Heart right ventricle (tissue), 16 donors: Measurements from ENCODE around the gene PKP1. TPM values are rescaled to one million over a fixed set of nuclear protein-coding genes. Genes with fewer than 3 reads are reported as not detected.
A peak's percentile ranks its signal among the peaks of the same experiment; 100 is the strongest.

Experiments used
- ATAC-seq, 8 donors: fragments of 200-7000 bp; cut with Tn5 transposase; one replicate each; pipeline ENCODE4 v1.9.1; 2020; ENCODE audit warnings: mild to moderate bottlenecking in 8 of 8, moderate library complexity in 8 of 8, moderate number of reproducible peaks in 1 of 8
- DNase-seq, 2 donors: peaks; one replicate each; pipeline ENCODE4 v3.0.0-alpha.2; 2020
- H3K27ac ChIP-seq, 10 donors: fragments of 200-600 bp; sonication (generic) in 2 of 10; one replicate each; pipeline versions ENCODE4 v1.5.0 to v1.8.0; 2020 to 2022; ENCODE audit warnings: mild to moderate bottlenecking in 3 of 10
- H3K27me3 ChIP-seq, 7 donors: fragments of 200-600 bp; one replicate each; pipeline ENCODE4 v1.8.0; 2021 to 2022; ENCODE audit warnings: mild to moderate bottlenecking in 2 of 7
- H3K36me3 ChIP-seq, 9 donors: fragments of 200-600 bp; sonication (generic) in 1 of 9; one replicate each; pipeline versions ENCODE4 v1.5.0 to v1.8.0; 2020 to 2022; ENCODE audit warnings: mild to moderate bottlenecking in 2 of 9
- H3K4me1 ChIP-seq, 9 donors: fragments of 200-600 bp; sonication (generic) in 1 of 9; one replicate each; pipeline versions ENCODE4 v1.5.0 to v1.8.0; 2020 to 2022; ENCODE audit warnings: mild to moderate bottlenecking in 4 of 9
- H3K4me3 ChIP-seq, 10 donors: fragments of 200-600 bp; sonication (generic) in 2 of 10; one replicate each; pipeline versions ENCODE4 v1.5.0 to v1.8.0; 2020 to 2022; ENCODE audit warnings: mild to moderate bottlenecking in 7 of 10, moderate library complexity in 2 of 10
- H3K9me3 ChIP-seq, 11 donors: fragments of 200-600 bp in 10 of 11; sonication (generic) in 2 of 11; one replicate each; pipeline versions ENCODE4 v1.5.0 to v1.8.0; 2013 to 2022; ENCODE audit warnings: mild to moderate bottlenecking in 2 of 11, control low read depth in 1 of 11, moderate library complexity in 1 of 11
- WGBS, 2 donors: extraction: QIAGEN DNeasy Blood & Tissue Kit; methylation state at CpG; one replicate each; pipeline ENCODE4 v1.1.7; 2013; ENCODE audit warnings: inconsistent platforms in 1 of 2; 5-methylcytosine and 5-hydroxymethylcytosine counted together
- intact Hi-C, 10 donors: fragments of 100-400 bp; cut with DNase I; formaldehyde crosslinking; loops; one replicate each; pipeline versions ENCODE4 v1.11.1 to v1.14.2; 2022
- polyA plus RNA-seq, 2 donors: library from polyadenylated mRNA; stranded (reverse); fragments of 200-250 nt; gene quantifications; one replicate each; pipeline ENCODE4 v1.2.3, GENCODE V29; 2013
- total RNA-seq, 10 donors: library from RNA; stranded (reverse); fragmentation: NEBNext Ultra II Directional in 3 of 10; extraction: Animal tissue kit (Norgen Biotek cat#: 25700) in 3 of 10; gene quantifications; one replicate each; pipeline versions ENCODE4 v1.2.1 to v1.2.4, GENCODE V29; 2021 to 2023
- TF ChIP-seq, protein P1 (sequence below), 9 donors: fragments of 200-600 bp; sonication (generic) in 2 of 9; IDR thresholded peaks; one replicate each; pipeline versions ENCODE4 v1.5.0 to v1.8.0; 2021 to 2022; ENCODE audit warnings: antibody characterized with exemption in 9 of 9, mild to moderate bottlenecking in 5 of 9, moderate library complexity in 1 of 9
- donor health status: Arrhythmogenic right ventricular cardiomyopathy.
- donor health status: ischemic (EF 13 %, LVEDD 7.1; RV severe dilation, severe dysfunction).
- donor health status: healthy with polysubstance abuse.
- donor health status: DM: no; HTN: yes; CAD: no.
- donor health status: DM: no; HTN: no; CAD: no.
- donor health status: ischemic (EF 25% LVEDD 6.9; RV normal size, moderate dysfunction).
- donor health status: ischemic (EF 25% LVEDD 5.7; RV mildly dilated, moderate dysfunction).
- donor health status: healthy.
- donor health status: DM: yes; HTN: yes; CAD: no.
- donor health status: Ischemic cardiomyopathy.
- donor health status: ischemic (EF 35%, LVEDD 5.7; RV mildly dilated, moderate dysfunction).
- donor health status: nonischemic (EF 11% LVEDD 7.7; RV severe dilation, severe dysfunction).
- donor health status: DM: yes; HTN: yes; CAD: no.
- donor health status: PGD.
- donor health status: ischemic (EF 29% LVEDD 5.4; RV normal size, mild dysfunction).
- donor health status: nonischemic (EF 23%, LVEDD 6.1; RV moderate dilation, normal function).

Gene PKP1
- total and polyA plus RNA-seq, 12 donors, result 0.05 to 1.2 (median 0.33) TPM

- WGBS, 2 donors, result 15 to 30% methylated on average over 6 of the region's 6 CpGs
- intact Hi-C loops, result loop anchor here in 7 of 10 donors (2.0 to 10.0 kb wide), 9 partner anchors 36 to 134 kb away; no protein-coding TSS in a partner anchor
- ATAC-seq, result peak in 7 of 8 donors; percentile 5 to 59 (median 48)
- Histone ChIP-seq H3K27me3 (peaks cover 0 to 8% (median 0%) of the 10 kb centered on the region in 7 donors), H3K4me3 (no peak overlapping the region), H3K9me3 (no peaks in the 10 kb centered on the region), H3K36me3 (no peaks in the 10 kb centered on the region), H3K4me1 (peaks cover 0 to 12% (median 3%) of the 10 kb centered on the region in 9 donors), H3K27ac (no peak overlapping the region)
- TF ChIP-seq, protein P1, sequence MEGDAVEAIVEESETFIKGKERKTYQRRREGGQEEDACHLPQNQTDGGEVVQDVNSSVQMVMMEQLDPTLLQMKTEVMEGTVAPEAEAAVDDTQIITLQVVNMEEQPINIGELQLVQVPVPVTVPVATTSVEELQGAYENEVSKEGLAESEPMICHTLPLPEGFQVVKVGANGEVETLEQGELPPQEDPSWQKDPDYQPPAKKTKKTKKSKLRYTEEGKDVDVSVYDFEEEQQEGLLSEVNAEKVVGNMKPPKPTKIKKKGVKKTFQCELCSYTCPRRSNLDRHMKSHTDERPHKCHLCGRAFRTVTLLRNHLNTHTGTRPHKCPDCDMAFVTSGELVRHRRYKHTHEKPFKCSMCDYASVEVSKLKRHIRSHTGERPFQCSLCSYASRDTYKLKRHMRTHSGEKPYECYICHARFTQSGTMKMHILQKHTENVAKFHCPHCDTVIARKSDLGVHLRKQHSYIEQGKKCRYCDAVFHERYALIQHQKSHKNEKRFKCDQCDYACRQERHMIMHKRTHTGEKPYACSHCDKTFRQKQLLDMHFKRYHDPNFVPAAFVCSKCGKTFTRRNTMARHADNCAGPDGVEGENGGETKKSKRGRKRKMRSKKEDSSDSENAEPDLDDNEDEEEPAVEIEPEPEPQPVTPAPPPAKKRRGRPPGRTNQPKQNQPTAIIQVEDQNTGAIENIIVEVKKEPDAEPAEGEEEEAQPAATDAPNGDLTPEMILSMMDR (IDR thresholded peaks at IDR 0.05), result peak; percentile 33 to 61 (median 50)
- DNase-seq, result no peak
Measured at GRCh38 chr1:201348211-201348566, 64.9 kb downstream of the PKP1 start.

DNA sequence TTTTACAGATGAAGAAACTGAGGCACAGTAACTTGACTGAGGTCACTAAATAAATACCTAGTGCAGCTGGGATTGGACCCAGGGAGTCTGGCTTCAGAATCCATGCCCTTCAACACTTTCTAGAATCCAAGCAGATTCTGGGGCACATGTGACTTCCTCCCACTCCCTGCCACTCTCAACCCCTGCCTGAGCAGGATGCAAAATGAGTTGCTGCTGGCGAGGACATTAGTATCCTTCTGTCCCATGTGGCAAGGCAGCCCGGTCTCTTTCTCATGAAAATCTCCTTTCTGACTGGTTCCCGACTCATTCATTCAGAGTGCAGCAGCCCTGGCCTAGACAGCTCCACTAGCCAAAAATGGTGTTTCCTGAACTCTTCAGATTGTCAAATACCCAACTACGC, 65.8 kb downstream of the PKP1 start:
- ATAC-seq (no peak), DNase-seq (no peak)
- H3K9me3 ChIP-seq, result no peaks in the 10 kb centered on the region
- no peaks in the 10 kb centered on the region for H3K36me3 ChIP-seq
- peaks cover 0 to 12% (median 3%) of the 10 kb centered on the region in 9 donors for H3K4me1 ChIP-seq
- H3K27ac ChIP-seq, result no peak overlapping the region
- no peak overlapping the region for H3K4me3 ChIP-seq
- H3K27me3 ChIP-seq, result peaks cover 0 to 8% (median 0%) of the 10 kb centered on the region in 7 donors
- intact Hi-C loops, result loop anchor here in 7 of 10 donors (2.0 to 10.0 kb wide), 9 partner anchors 37 to 133 kb away; no protein-coding TSS in a partner anchor
- WGBS, 2 donors, result 63 to 77% methylated on average over 4 of the region's 4 CpGs
- TF ChIP-seq, protein P1 (IDR thresholded peaks at IDR 0.05), result no peak

GRCh38 chr1:201350361-201350725, 67.0 kb downstream of the PKP1 start:
- no peaks in the 10 kb centered on the region for H3K9me3 ChIP-seq
- H3K4me1 ChIP-seq, result peaks cover 0 to 14% (median 3%) of the 10 kb centered on the region in 9 donors
- 77 to 88% methylated on average over 2 of the region's 2 CpGs for WGBS, 2 donors
- ATAC-seq (no peak), DNase-seq (no peak)
- peaks cover 0 to 8% (median 0%) of the 10 kb centered on the region in 7 donors for H3K27me3 ChIP-seq
- intact Hi-C loops, result loop anchor here in 2 of 10 donors (5.0 to 10.0 kb wide), 2 partner anchors 54 to 57 kb away; no protein-coding TSS in a partner anchor
- TF ChIP-seq, protein P1 (IDR thresholded peaks at IDR 0.05), result no peak
- no peaks in the 10 kb centered on the region for H3K36me3 ChIP-seq
- H3K4me3 ChIP-seq, result no peak overlapping the region
- H3K27ac ChIP-seq, result no peak overlapping the region

DNA sequence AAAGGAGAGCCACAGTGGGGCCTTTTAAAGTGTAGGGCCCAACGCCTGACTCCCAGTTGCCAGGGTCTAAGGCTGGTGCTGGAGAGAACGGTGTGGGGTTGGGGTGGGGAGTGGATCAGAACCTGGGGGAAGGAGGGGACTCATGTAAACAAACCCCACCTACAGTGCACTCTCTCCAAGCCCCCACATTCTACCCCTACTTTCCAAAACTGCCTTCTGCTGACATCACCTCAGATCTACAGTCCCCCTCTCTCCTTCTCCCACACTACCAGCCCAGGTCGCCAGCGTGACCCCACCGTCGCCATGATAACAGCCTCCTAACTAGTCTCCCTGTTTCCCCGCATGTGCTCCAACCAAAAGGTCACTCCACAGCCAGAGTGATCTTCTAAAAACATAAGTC, 67.6 kb downstream of the PKP1 start:
- TF ChIP-seq, protein P1 (IDR thresholded peaks at IDR 0.05), result no peak
- H3K4me1 ChIP-seq, result peaks cover 0 to 18% (median 3%) of the 10 kb centered on the region in 9 donors
- no peaks in the 10 kb centered on the region for H3K36me3 ChIP-seq
- WGBS, 2 donors, result 82 to 90% methylated on average over 7 of the region's 7 CpGs
- no peak overlapping the region for H3K27ac ChIP-seq
- ATAC-seq (no peak), DNase-seq (no peak)
- intact Hi-C loops, result loop anchor here in 2 of 10 donors (5.0 to 10.0 kb wide), 2 partner anchors 54 to 56 kb away; no protein-coding TSS in a partner anchor
- H3K4me3 ChIP-seq, result no peak overlapping the region
- no peaks in the 10 kb centered on the region for H3K9me3 ChIP-seq
- H3K27me3 ChIP-seq, result peaks cover 0 to 8% (median 0%) of the 10 kb centered on the region in 7 donors
